ENCODE data around the gene CACNA1B. TPM values are rescaled to one million over a fixed set of nuclear protein-coding genes. Genes with fewer than 3 reads are reported as not detected.

The CACNA1B gene
- total RNA-seq, 1 experiment from 2014 or later: not detected

DNA sequence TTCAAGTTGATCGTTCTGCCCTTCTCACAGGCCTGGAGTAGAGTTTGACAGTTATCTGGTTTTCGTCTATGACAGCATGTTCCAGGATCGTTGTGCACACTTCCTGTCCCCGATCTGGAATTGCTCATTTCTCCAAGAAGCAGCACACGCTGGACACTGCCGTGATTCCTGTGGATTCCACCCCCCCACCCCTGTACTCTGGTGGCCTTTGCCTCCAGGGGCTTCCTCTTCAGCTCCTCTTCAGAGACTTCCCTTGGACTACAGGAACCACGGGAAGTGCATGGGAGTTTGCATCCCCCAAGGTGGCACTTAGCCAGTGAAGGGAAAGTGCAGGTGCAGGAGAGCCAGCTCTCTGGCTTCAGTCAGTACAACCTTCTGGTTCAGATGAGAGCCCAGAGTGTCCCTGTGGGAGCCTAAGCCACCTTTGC, 160.7 kb downstream of the CACNA1B start:
- H3K27ac ChIP-seq (ENCODE audit: low read length): no peak overlapping the region
- no peaks in the 10 kb centered on the region for H3K4me1 ChIP-seq (ENCODE audit: low read length)
- H3K9me2 ChIP-seq (replicated peaks; ENCODE audit: insufficient read depth, low read length): no peaks in the 10 kb centered on the region
- no peak overlapping the region for H3K4me2 ChIP-seq (ENCODE audit: low read depth, low read length, poor library complexity, severe bottlenecking)
- no peak overlapping the region for H3K9ac ChIP-seq (ENCODE audit: low read length)
- H3K36me3 ChIP-seq (ENCODE audit: insufficient read depth, low read length): no peaks in the 10 kb centered on the region
- no peaks in the 10 kb centered on the region for H3K79me2 ChIP-seq (ENCODE audit: low read length)
- no peaks in the 10 kb centered on the region for H3K27me3 ChIP-seq (ENCODE audit: low read length)
- no peak for DNase-seq
- H3K4me3 ChIP-seq (ENCODE audit: low read length): no peak overlapping the region
- no peak overlapping the region for H2AFZ ChIP-seq (ENCODE audit: low read length)
- no peaks in the 10 kb centered on the region for H3K9me3 ChIP-seq (ENCODE audit: low read length)
- no peaks in the 10 kb centered on the region for H4K20me1 ChIP-seq (ENCODE audit: insufficient read depth, low read depth, low read length)

GRCh38 chr9:138040446-138041430, 163.2 kb downstream of the CACNA1B start:
- Histone ChIP-seq H3K9ac (ENCODE audit: low read length) (no peak overlapping the region), H3K4me3 (ENCODE audit: low read length) (no peak overlapping the region), H2AFZ (ENCODE audit: low read length) (no peak overlapping the region), H3K27me3 (ENCODE audit: low read length) (no peaks in the 10 kb centered on the region), H3K27ac (ENCODE audit: low read length) (no peak overlapping the region), H3K79me2 (ENCODE audit: low read length) (no peaks in the 10 kb centered on the region), H3K36me3 (ENCODE audit: insufficient read depth, low read length) (no peaks in the 10 kb centered on the region), H3K9me3 (ENCODE audit: low read length) (no peaks in the 10 kb centered on the region), H3K4me1 (ENCODE audit: low read length) (no peaks in the 10 kb centered on the region), H3K4me2 (ENCODE audit: low read depth, low read length, poor library complexity, severe bottlenecking) (no peak overlapping the region), H3K9me2 (replicated peaks; ENCODE audit: insufficient read depth, low read length) (no peaks in the 10 kb centered on the region), H4K20me1 (ENCODE audit: insufficient read depth, low read depth, low read length) (no peaks in the 10 kb centered on the region)
- no peak for DNase-seq

- no peak for DNase-seq
- H2AFZ ChIP-seq (ENCODE audit: low read length): no peak overlapping the region
- no peak overlapping the region for H3K9ac ChIP-seq (ENCODE audit: low read length)
- H3K4me1 ChIP-seq (ENCODE audit: low read length): no peaks in the 10 kb centered on the region
- H3K4me2 ChIP-seq (ENCODE audit: low read depth, low read length, poor library complexity, severe bottlenecking): no peak overlapping the region
- H3K27me3 ChIP-seq (ENCODE audit: low read length): no peaks in the 10 kb centered on the region
- H3K27ac ChIP-seq (ENCODE audit: low read length): no peak overlapping the region
- H3K9me3 ChIP-seq (ENCODE audit: low read length): no peaks in the 10 kb centered on the region
- H3K36me3 ChIP-seq (ENCODE audit: insufficient read depth, low read length): no peaks in the 10 kb centered on the region
- H3K4me3 ChIP-seq (ENCODE audit: low read length): no peak overlapping the region
- H3K79me2 ChIP-seq (ENCODE audit: low read length): no peaks in the 10 kb centered on the region
- H3K9me2 ChIP-seq (replicated peaks; ENCODE audit: insufficient read depth, low read length): no peaks in the 10 kb centered on the region
- no peaks in the 10 kb centered on the region for H4K20me1 ChIP-seq (ENCODE audit: insufficient read depth, low read depth, low read length)
Observed at GRCh38 chr9:138042146-138042545, 164.6 kb downstream of the CACNA1B start.

GRCh38 chr9:138042640-138043039, 165.1 kb downstream of the CACNA1B start:
- DNase-seq: no peak
- no peak overlapping the region for H3K4me3 ChIP-seq (ENCODE audit: low read length)
- H3K4me1 ChIP-seq (ENCODE audit: low read length): no peaks in the 10 kb centered on the region
- no peak overlapping the region for H3K27ac ChIP-seq (ENCODE audit: low read length)
- H3K9ac ChIP-seq (ENCODE audit: low read length): no peak overlapping the region
- H4K20me1 ChIP-seq (ENCODE audit: insufficient read depth, low read depth, low read length): no peaks in the 10 kb centered on the region
- H3K79me2 ChIP-seq (ENCODE audit: low read length): no peaks in the 10 kb centered on the region
- no peaks in the 10 kb centered on the region for H3K36me3 ChIP-seq (ENCODE audit: insufficient read depth, low read length)
- no peaks in the 10 kb centered on the region for H3K9me3 ChIP-seq (ENCODE audit: low read length)
- no peaks in the 10 kb centered on the region for H3K9me2 ChIP-seq (replicated peaks; ENCODE audit: insufficient read depth, low read length)
- no peaks in the 10 kb centered on the region for H3K27me3 ChIP-seq (ENCODE audit: low read length)
- H2AFZ ChIP-seq (ENCODE audit: low read length): no peak overlapping the region
- no peak overlapping the region for H3K4me2 ChIP-seq (ENCODE audit: low read depth, low read length, poor library complexity, severe bottlenecking)

- Histone ChIP-seq H3K9ac (ENCODE audit: low read length) (no peak overlapping the region), H3K79me2 (ENCODE audit: low read length) (no peaks in the 10 kb centered on the region), H3K36me3 (ENCODE audit: insufficient read depth, low read length) (no peaks in the 10 kb centered on the region), H2AFZ (ENCODE audit: low read length) (no peak overlapping the region), H3K27ac (ENCODE audit: low read length) (no peak overlapping the region), H3K9me2 (replicated peaks; ENCODE audit: insufficient read depth, low read length) (no peaks in the 10 kb centered on the region), H3K4me2 (ENCODE audit: low read depth, low read length, poor library complexity, severe bottlenecking) (no peak overlapping the region), H3K27me3 (ENCODE audit: low read length) (no peaks in the 10 kb centered on the region), H4K20me1 (ENCODE audit: insufficient read depth, low read depth, low read length) (no peaks in the 10 kb centered on the region), H3K4me3 (ENCODE audit: low read length) (no peak overlapping the region), H3K4me1 (ENCODE audit: low read length) (no peaks in the 10 kb centered on the region), H3K9me3 (ENCODE audit: low read length) (no peaks in the 10 kb centered on the region)
- no peak for DNase-seq
Observed at GRCh38 chr9:138043061-138043410, 165.5 kb downstream of the CACNA1B start.

GRCh38 chr9:138043411-138044345, 166.1 kb downstream of the CACNA1B start:
- Histone ChIP-seq H3K27ac (ENCODE audit: low read length) (no peak overlapping the region), H3K4me1 (ENCODE audit: low read length) (no peaks in the 10 kb centered on the region), H3K9me2 (replicated peaks; ENCODE audit: insufficient read depth, low read length) (no peaks in the 10 kb centered on the region), H2AFZ (ENCODE audit: low read length) (no peak overlapping the region), H3K9ac (ENCODE audit: low read length) (no peak overlapping the region), H3K9me3 (ENCODE audit: low read length) (no peaks in the 10 kb centered on the region), H3K27me3 (ENCODE audit: low read length) (no peaks in the 10 kb centered on the region), H3K79me2 (ENCODE audit: low read length) (no peaks in the 10 kb centered on the region), H4K20me1 (ENCODE audit: insufficient read depth, low read depth, low read length) (no peaks in the 10 kb centered on the region), H3K36me3 (ENCODE audit: insufficient read depth, low read length) (no peaks in the 10 kb centered on the region), H3K4me2 (ENCODE audit: low read depth, low read length, poor library complexity, severe bottlenecking) (no peak overlapping the region), H3K4me3 (ENCODE audit: low read length) (no peak overlapping the region)
- DNase-seq: no peak

GRCh38 chr9:138044485-138045383, 167.2 kb downstream of the CACNA1B start:
- Histone ChIP-seq H4K20me1 (ENCODE audit: insufficient read depth, low read depth, low read length) (no peaks in the 10 kb centered on the region), H3K79me2 (ENCODE audit: low read length) (no peaks in the 10 kb centered on the region), H3K9me2 (replicated peaks; ENCODE audit: insufficient read depth, low read length) (no peaks in the 10 kb centered on the region), H3K4me2 (ENCODE audit: low read depth, low read length, poor library complexity, severe bottlenecking) (no peak overlapping the region), H3K4me1 (ENCODE audit: low read length) (no peaks in the 10 kb centered on the region), H3K9me3 (ENCODE audit: low read length) (no peaks in the 10 kb centered on the region), H3K27ac (ENCODE audit: low read length) (no peak overlapping the region), H3K36me3 (ENCODE audit: insufficient read depth, low read length) (no peaks in the 10 kb centered on the region), H3K4me3 (ENCODE audit: low read length) (no peak overlapping the region), H3K27me3 (ENCODE audit: low read length) (no peaks in the 10 kb centered on the region), H2AFZ (ENCODE audit: low read length) (no peak overlapping the region), H3K9ac (ENCODE audit: low read length) (no peak overlapping the region)
- no peak for DNase-seq

Measured in Karpas-422 (cell line).